ENCODE measurements around the gene ANO3.

ANO3 gene

DNA sequence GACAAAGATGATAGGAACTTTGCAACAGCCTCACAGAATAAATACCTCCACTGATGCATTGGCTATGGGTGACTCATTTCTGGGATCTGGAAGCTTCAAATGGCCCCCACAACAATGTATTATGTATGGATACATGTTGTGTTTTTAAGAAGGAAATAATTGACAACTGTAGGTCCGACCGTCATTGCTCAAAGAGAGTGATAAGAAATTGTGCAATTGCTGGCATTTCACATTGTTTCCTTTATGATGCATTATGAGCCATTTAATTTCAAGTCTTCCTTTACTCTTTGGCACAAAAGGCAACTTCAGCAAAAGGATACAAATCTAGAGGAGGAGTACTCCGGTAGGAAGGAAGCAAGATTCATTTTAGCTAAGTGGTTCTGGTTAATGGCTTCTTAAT is 2.0 kb downstream of the ANO3 start:
- H3K4me1 ChIP-seq (ENCODE audit: control insufficient read depth in 1 of 2, insufficient read depth in 1 of 2, low read depth in 1 of 2, low read length in 1 of 2) = no peaks in the 10 kb centered on the region
- H3K36me3 ChIP-seq = no peaks in the 10 kb centered on the region
- TF ChIP-seq, protein P1, sequence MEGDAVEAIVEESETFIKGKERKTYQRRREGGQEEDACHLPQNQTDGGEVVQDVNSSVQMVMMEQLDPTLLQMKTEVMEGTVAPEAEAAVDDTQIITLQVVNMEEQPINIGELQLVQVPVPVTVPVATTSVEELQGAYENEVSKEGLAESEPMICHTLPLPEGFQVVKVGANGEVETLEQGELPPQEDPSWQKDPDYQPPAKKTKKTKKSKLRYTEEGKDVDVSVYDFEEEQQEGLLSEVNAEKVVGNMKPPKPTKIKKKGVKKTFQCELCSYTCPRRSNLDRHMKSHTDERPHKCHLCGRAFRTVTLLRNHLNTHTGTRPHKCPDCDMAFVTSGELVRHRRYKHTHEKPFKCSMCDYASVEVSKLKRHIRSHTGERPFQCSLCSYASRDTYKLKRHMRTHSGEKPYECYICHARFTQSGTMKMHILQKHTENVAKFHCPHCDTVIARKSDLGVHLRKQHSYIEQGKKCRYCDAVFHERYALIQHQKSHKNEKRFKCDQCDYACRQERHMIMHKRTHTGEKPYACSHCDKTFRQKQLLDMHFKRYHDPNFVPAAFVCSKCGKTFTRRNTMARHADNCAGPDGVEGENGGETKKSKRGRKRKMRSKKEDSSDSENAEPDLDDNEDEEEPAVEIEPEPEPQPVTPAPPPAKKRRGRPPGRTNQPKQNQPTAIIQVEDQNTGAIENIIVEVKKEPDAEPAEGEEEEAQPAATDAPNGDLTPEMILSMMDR (IDR thresholded peaks at IDR 0.05) = no peak
- peaks cover 39% of the 10 kb centered on the region for H3K27me3 ChIP-seq
- no peaks in the 10 kb centered on the region for H3K9me3 ChIP-seq
- H3K27ac ChIP-seq = no peak overlapping the region
- no peak overlapping the region for H3K4me3 ChIP-seq (ENCODE audit: low read depth in 1 of 2, low read length in 1 of 2)

DNA sequence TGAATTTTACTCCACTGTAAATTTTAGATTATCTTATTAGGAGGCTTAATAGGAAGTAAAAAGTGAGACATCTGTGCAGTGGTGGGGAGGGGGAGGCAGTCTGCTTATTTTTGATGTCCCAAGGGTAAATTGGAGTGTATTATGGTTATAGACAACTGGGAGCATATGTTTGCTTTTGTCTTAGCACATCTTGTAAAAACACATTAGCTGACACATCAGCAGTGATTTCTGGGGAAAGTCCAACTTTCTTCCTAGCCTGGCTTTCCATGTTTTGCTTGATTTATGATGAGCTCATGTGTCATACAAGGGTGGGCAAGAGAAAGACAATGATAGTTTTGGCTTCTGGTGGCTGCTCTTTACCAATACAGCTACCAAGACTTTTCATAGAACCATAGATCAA is 4.0 kb downstream of the ANO3 start:
- H3K4me1 ChIP-seq (ENCODE audit: control insufficient read depth in 1 of 2, insufficient read depth in 1 of 2, low read depth in 1 of 2, low read length in 1 of 2) = no peaks in the 10 kb centered on the region
- TF ChIP-seq, protein P1 (IDR thresholded peaks at IDR 0.05) = no peak
- H3K27ac ChIP-seq = no peak overlapping the region
- H3K9me3 ChIP-seq = no peaks in the 10 kb centered on the region
- H3K27me3 ChIP-seq = peaks cover 31% of the 10 kb centered on the region
- no peaks in the 10 kb centered on the region for H3K36me3 ChIP-seq
- no peak overlapping the region for H3K4me3 ChIP-seq (ENCODE audit: low read depth in 1 of 2, low read length in 1 of 2)

DNA sequence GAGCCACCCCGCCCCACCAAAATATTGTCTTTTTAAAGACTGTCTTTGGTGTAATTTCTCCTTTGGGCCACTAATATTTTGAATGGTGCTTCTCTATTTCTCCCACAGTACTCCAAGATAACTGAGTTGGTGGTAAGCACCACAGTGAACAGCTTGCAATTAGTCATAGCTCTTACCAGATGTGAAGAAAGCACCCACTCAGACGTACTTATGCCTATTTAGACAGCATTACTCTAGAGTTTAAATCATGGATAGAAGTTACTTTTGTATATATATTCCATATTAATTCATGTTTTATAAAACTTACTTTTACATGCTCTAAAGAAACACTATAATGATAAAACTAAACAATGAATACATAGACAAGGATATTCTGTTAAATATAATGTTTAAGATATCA is 12.7 kb downstream of the ANO3 start:
- Histone ChIP-seq H3K36me3 (no peaks in the 10 kb centered on the region), H3K9me3 (no peaks in the 10 kb centered on the region), H3K27me3 (no peaks in the 10 kb centered on the region), H3K27ac (no peak overlapping the region), H3K4me3 (ENCODE audit: low read depth in 1 of 2, low read length in 1 of 2) (no peak overlapping the region), H3K4me1 (ENCODE audit: control insufficient read depth in 1 of 2, insufficient read depth in 1 of 2, low read depth in 1 of 2, low read length in 1 of 2) (no peaks in the 10 kb centered on the region)
- TF ChIP-seq, protein P1 (IDR thresholded peaks at IDR 0.05) = no peak

DNA sequence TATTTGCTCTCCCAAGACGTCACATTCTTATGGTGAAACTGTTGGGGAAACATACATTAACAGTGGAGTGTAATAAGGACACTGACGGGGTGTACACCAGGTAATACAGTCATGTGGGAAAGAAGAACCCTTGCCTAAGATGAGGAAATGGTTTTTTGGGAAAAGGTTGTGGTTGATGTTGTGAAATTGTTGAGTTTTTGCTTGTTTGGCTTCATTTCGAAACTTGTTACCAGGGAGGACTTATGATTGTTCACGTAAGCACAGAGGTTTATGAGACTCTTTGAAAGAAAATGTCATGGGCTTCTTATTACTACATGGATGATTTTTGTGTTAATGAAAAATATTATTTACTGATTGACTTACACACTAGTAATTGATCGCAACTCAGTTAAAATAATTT is 16.8 kb downstream of the ANO3 start:
- no peaks in the 10 kb centered on the region for H3K36me3 ChIP-seq
- TF ChIP-seq, protein P1 (IDR thresholded peaks at IDR 0.05) = no peak
- no peak overlapping the region for H3K27ac ChIP-seq
- no peaks in the 10 kb centered on the region for H3K9me3 ChIP-seq
- no peaks in the 10 kb centered on the region for H3K4me1 ChIP-seq (ENCODE audit: control insufficient read depth in 1 of 2, insufficient read depth in 1 of 2, low read depth in 1 of 2, low read length in 1 of 2)
- H3K27me3 ChIP-seq = no peaks in the 10 kb centered on the region
- H3K4me3 ChIP-seq (ENCODE audit: low read depth in 1 of 2, low read length in 1 of 2) = no peak overlapping the region

DNA sequence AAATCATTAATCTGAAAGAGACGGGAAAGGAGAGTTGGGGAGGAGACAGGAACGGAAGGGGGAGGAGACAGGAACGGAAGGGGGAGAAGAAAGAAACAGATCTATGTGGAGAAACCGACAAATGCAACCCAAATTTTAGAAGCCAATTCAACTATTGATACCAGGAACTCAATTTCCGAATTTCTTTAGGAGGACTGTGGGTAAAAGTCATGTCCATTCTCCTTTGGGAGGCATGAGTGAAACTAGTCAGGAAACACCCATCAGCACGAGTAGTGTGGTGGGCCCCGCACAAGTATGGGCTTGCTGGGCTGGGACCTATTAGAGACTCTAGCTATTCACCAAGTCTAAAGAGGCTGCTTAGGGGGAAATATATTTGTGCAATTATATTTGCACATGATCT is 18.1 kb downstream of the ANO3 start:
- no peak overlapping the region for H3K27ac ChIP-seq
- no peaks in the 10 kb centered on the region for H3K36me3 ChIP-seq
- no peaks in the 10 kb centered on the region for H3K4me1 ChIP-seq (ENCODE audit: control insufficient read depth in 1 of 2, insufficient read depth in 1 of 2, low read depth in 1 of 2, low read length in 1 of 2)
- H3K27me3 ChIP-seq = no peaks in the 10 kb centered on the region
- H3K4me3 ChIP-seq (ENCODE audit: low read depth in 1 of 2, low read length in 1 of 2) = no peak overlapping the region
- TF ChIP-seq, protein P1 (IDR thresholded peaks at IDR 0.05) = no peak
- no peaks in the 10 kb centered on the region for H3K9me3 ChIP-seq

DNA sequence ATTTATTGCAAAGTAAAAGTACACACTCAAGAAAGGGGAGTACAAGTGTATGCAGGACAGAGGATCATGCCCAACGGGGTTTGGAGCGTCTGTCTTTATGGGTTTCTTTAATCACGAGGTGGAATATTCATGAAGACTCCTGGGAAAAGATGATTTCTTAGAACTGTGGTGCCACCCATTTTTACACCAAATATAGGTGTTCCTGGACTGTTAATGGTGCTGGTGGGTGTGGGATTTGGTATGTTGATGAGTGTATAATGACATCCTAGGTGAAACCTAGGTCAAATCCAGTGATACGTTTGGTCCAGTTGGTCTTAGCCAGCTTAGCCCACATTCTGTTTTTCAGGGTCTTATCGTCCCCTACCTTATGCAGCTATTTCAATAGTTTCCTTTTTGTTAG is 21.1 kb downstream of the ANO3 start:
- Histone ChIP-seq H3K36me3 (no peaks in the 10 kb centered on the region), H3K4me1 (ENCODE audit: control insufficient read depth in 1 of 2, insufficient read depth in 1 of 2, low read depth in 1 of 2, low read length in 1 of 2) (no peaks in the 10 kb centered on the region), H3K27ac (no peak overlapping the region), H3K4me3 (ENCODE audit: low read depth in 1 of 2, low read length in 1 of 2) (no peak overlapping the region), H3K27me3 (no peaks in the 10 kb centered on the region), H3K9me3 (no peaks in the 10 kb centered on the region)
- TF ChIP-seq, protein P1 (IDR thresholded peaks at IDR 0.05) = no peak

Measured in neutrophil (primary cell).